WERI-Rb-1 (cell line): ENCODE measurements around the gene ESRRG.

ENCODE experiments used
- DNase-seq: peaks from one replicate; pipeline ENCODE4 v3.0.0-alpha.2; 2020
- H3K27ac ChIP-seq: fragments of 250-450 bp; sonication (Bioruptor Pico); 2 replicates; pipeline ENCODE4 v1.5.1; 2020; ENCODE audit warnings: mild to moderate bottlenecking, moderate library complexity
- H3K27me3 ChIP-seq: fragments of 250-450 bp; sonication (Bioruptor Pico); 2 replicates; pipeline ENCODE4 v1.5.1; 2021; ENCODE audit warnings: mild to moderate bottlenecking, low read depth, moderate library complexity; ENCODE audit not compliant: insufficient read depth, severe bottlenecking
- H3K36me3 ChIP-seq: fragments of 250-450 bp; sonication (Bioruptor Pico); 2 replicates; pipeline ENCODE4 v1.5.1; 2020; ENCODE audit warnings: mild to moderate bottlenecking, moderate library complexity
- H3K4me3 ChIP-seq: 2 replicates; pipeline ENCODE4 v1.5.1; 2011; ENCODE audit warnings: low read depth, mild to moderate bottlenecking, control low read depth, low read length
- H3K9me3 ChIP-seq: fragments of 250-450 bp; sonication (Bioruptor Pico); 2 replicates; pipeline ENCODE4 v1.5.1; 2021; ENCODE audit warnings: mild to moderate bottlenecking, moderate library complexity; ENCODE audit not compliant: severe bottlenecking
- TF ChIP-seq, protein P1 (sequence below): IDR thresholded peaks from 2 replicates; pipeline ENCODE4 v1.5.1; 2011; ENCODE audit warnings: low read depth, mild to moderate bottlenecking, control low read depth, inconsistent platforms, low read length

ESRRG gene

DNA sequence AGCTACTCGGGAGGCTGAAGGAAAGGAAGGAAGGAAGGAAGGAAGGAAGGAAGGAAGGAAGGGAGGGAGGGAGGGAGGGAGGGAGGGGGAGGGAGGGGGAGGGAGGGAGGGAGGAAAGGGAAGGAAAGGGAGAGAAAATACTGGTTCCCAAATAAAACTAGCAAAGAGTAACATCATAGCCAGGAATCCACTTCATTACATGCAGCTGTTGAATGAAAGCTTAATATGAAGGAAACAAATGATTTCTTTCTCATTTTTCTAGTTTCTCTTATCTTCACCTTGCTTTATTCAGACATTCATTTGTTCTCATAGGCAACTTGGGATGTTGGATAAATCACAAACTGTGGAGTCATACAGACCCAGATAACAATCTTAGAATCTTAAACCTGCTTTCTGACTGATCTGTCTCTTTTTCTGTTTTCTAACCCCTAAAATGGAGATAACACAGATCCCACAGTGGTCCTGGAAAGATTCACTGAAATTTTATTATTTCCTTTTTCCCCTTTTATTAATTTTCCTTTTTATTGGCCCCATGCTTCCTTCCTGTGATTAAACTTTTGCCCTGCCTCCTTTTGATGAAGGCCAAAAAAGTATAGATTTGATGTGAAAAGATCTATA, 247.5 kb downstream of the ESRRG start:
- no peaks in the 10 kb centered on the region for H3K9me3 ChIP-seq
- no peak for DNase-seq
- TF ChIP-seq, protein P1, sequence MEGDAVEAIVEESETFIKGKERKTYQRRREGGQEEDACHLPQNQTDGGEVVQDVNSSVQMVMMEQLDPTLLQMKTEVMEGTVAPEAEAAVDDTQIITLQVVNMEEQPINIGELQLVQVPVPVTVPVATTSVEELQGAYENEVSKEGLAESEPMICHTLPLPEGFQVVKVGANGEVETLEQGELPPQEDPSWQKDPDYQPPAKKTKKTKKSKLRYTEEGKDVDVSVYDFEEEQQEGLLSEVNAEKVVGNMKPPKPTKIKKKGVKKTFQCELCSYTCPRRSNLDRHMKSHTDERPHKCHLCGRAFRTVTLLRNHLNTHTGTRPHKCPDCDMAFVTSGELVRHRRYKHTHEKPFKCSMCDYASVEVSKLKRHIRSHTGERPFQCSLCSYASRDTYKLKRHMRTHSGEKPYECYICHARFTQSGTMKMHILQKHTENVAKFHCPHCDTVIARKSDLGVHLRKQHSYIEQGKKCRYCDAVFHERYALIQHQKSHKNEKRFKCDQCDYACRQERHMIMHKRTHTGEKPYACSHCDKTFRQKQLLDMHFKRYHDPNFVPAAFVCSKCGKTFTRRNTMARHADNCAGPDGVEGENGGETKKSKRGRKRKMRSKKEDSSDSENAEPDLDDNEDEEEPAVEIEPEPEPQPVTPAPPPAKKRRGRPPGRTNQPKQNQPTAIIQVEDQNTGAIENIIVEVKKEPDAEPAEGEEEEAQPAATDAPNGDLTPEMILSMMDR: no peak
- no peak overlapping the region for H3K4me3 ChIP-seq
- no peak overlapping the region for H3K27ac ChIP-seq
- no peaks in the 10 kb centered on the region for H3K27me3 ChIP-seq
- no peaks in the 10 kb centered on the region for H3K36me3 ChIP-seq

GRCh38 chr1:216466162-216466801, 256.9 kb downstream of the ESRRG start:
- H3K36me3 ChIP-seq: no peaks in the 10 kb centered on the region
- no peaks in the 10 kb centered on the region for H3K27me3 ChIP-seq
- no peak for DNase-seq
- TF ChIP-seq, protein P1: no peak
- H3K4me3 ChIP-seq: no peak overlapping the region
- H3K27ac ChIP-seq: no peak overlapping the region
- no peaks in the 10 kb centered on the region for H3K9me3 ChIP-seq

DNA sequence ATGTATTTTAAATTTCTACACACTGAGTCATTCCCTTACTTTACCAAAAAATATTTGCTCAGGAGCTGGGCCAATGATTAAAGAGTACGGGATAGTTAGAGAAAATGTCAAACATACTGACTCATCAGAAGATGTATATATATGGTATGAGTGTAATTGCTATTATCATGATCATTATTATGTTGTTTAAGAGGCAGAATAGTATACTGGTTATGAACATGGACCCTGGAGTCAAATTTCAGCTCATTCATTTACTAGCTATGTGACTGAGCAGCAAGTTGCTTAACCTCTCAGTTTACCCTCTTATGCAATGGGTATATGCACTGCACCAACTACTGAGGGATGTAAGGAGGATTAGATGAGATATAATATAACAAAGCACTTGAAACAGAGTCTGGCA, 258.7 kb downstream of the ESRRG start:
- no peaks in the 10 kb centered on the region for H3K27me3 ChIP-seq
- TF ChIP-seq, protein P1: no peak
- no peak overlapping the region for H3K27ac ChIP-seq
- no peaks in the 10 kb centered on the region for H3K36me3 ChIP-seq
- no peak overlapping the region for H3K4me3 ChIP-seq
- no peaks in the 10 kb centered on the region for H3K9me3 ChIP-seq
- DNase-seq: no peak

GRCh38 chr1:216462066-216462775, 261.0 kb downstream of the ESRRG start:
- no peak for DNase-seq
- TF ChIP-seq, protein P1: no peak
- H3K4me3 ChIP-seq: no peak overlapping the region

DNA sequence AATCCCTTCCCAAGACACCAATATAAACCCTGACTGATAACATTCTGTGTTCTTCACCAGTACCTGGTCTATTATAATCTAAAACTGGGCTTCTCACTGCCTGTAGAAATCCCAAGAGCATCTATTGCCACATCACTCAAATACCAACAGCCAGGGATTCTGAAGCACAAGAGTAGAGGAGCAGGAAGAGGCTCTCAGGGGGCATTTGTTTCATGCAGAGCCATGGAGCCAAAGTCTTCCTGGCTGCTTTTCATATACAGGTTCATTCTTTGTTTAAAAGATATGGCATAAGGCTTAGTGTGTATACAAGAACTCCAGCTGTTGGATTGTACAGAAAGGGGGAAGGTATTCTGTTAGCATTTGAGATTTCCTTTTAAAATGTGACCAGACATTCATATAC, 261.8 kb downstream of the ESRRG start:
- no peaks in the 10 kb centered on the region for H3K36me3 ChIP-seq
- no peak overlapping the region for H3K4me3 ChIP-seq
- H3K27ac ChIP-seq: no peak overlapping the region
- DNase-seq: no peak
- H3K27me3 ChIP-seq: no peaks in the 10 kb centered on the region
- TF ChIP-seq, protein P1: no peak
- H3K9me3 ChIP-seq: no peaks in the 10 kb centered on the region

More at GRCh38 chr1:216462066-216462775, 261.0 kb downstream of the ESRRG start:
- Histone ChIP-seq H3K27ac (no peak overlapping the region), H3K27me3 (no peaks in the 10 kb centered on the region), H3K36me3 (no peaks in the 10 kb centered on the region), H3K9me3 (no peaks in the 10 kb centered on the region)
